HG03575 (cell line): ENCODE data around the gene ZCCHC14.

Experiments
- ATAC-seq: cut with Tn5 transposase; IDR thresholded peaks from one replicate; pipeline ENCODE4 v1.9.1; 2021; ENCODE audit not compliant: unreplicated experiment, insufficient number of reproducible peaks, low FRiP score; ENCODE audit errors: extremely low read depth

ZCCHC14 gene

GRCh38 chr16:87360862-87361610, 131.8 kb downstream of the ZCCHC14 start:
- ATAC-seq, result no peak

- no peak for ATAC-seq
Observed at GRCh38 chr16:87359121-87359520, 133.7 kb downstream of the ZCCHC14 start.

DNA sequence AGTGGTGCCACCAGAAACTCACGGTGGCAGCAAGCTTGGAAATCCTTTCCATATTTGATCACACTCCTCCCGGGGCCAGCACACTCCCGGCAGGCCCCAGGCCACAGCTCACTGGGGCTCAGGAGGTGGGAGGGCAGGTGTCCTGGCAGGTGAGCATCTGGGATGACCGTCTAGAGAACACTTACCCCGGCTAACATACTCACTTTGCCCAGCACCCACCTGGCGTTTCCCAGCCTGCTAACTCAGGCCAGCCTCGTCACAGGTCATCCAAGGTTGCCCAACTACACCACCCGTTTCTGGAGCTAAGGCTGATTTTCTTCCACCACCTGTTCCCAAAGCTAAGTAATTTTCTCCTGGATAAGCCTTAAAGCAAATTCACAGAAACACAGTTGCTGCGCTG, 134.1 kb downstream of the ZCCHC14 start:
- ATAC-seq, result no peak

- no peak for ATAC-seq
Observed at GRCh38 chr16:87358250-87358649, 134.6 kb downstream of the ZCCHC14 start.

GRCh38 chr16:87356491-87356853, 136.4 kb downstream of the ZCCHC14 start:
- no peak for ATAC-seq
